B cell (primary cell): Measurements from ENCODE around the gene MOGAT2.

Experiments used
- CTCF ChIP-seq: fragments of 200-600 bp; IDR thresholded peaks from one replicate; pipeline ENCODE4 v1.8.0; 2022; ENCODE audit warnings: antibody characterized with exemption, mild to moderate bottlenecking
- EZH2 ChIP-seq: IDR thresholded peaks from 2 replicates; pipeline ENCODE4 v1.6.1; 2012; ENCODE audit warnings: borderline replicate concordance, low read depth, mild to moderate bottlenecking, moderate library complexity, low read length; ENCODE audit not compliant: insufficient read depth, poor library complexity, severe bottlenecking

- TF ChIP-seq CTCF = no peak
- TF ChIP-seq EZH2 = no peak
These were observed 44.5 kb downstream of the MOGAT2 start for GRCh38 chr11:75762158-75762557.
